Measurements from ENCODE around the gene RBM22. TPM values are rescaled to one million over a fixed set of nuclear protein-coding genes. Genes with fewer than 3 reads are reported as not detected.
"Not testable (repeated sequence)": the region's sequence is repeated elsewhere in the genome, so short reads cannot be mapped to it uniquely, and the experiment has no call there.

Gene RBM22
- total RNA-seq (2014; rRNA removed) (27.3 and 31.6 TPM in 2 replicates), Bru-seq, nascent RNA (percentile 93 among the genes with signal in this experiment), BruChase-seq, experiment 1, labeled RNA remaining after a 6-hour chase (percentile 94 among the genes with signal in this experiment), BruChase-seq, experiment 2, labeled RNA remaining after a 2-hour chase (percentile 94 among the genes with signal in this experiment)
- long read RNA-seq, transcript RBM22-201 (11 exons, 2,342 nt) = major isoform, 46 of 66 reads
- long read RNA-seq, partial matches to known transcripts = 8 of 66 reads
- long read RNA-seq, other reads (novel, unspliced or antisense) = 11 of 66 reads

- ChIA-PET POLR2A (ENCODE audit: unreplicated experiment) (interaction anchor here (0.5 to 0.7 kb wide), 6 partner anchors 78 to 829 kb away, joined by 3 to 15 read pairs (median 4); partner anchors contain the start of gene SMIM3), CTCF (interaction anchor here (0.6 to 1.1 kb wide), 6 partner anchors 13 to 952 kb away, joined by 3 to 5 read pairs (median 4); no protein-coding TSS in a partner anchor)
- H3K9ac ChIP-seq (ENCODE audit: low read length) = peak within 1 kb of the TSS; percentile 94
- H3F3A ChIP-seq (ENCODE audit: low read length, unreplicated experiment) = no peaks in the 10 kb centered on the region
- 0 out of 2 replicates have a peak, but pooled peaks cover 3% of the 10 kb centered on the region for H4K20me1 ChIP-seq (ENCODE audit: low read length)
- no peaks in the 10 kb centered on the region for H3K9me3 ChIP-seq (ENCODE audit: low read length)
- no peaks in the 10 kb centered on the region for H3K27me3 ChIP-seq (ENCODE audit: low read length)
- H3K79me2 ChIP-seq (ENCODE audit: low read length) = peaks cover 31% of the 10 kb centered on the region
- peak within 1 kb of the TSS; percentile 88 for H3K4me3 ChIP-seq (ENCODE audit: low read length)
- H3K4me1 ChIP-seq (ENCODE audit: insufficient read depth, low read length) = peaks cover 17% of the 10 kb centered on the region
- H3K4me2 ChIP-seq (ENCODE audit: low read length) = peak within 1 kb of the TSS; percentile 80
- ATAC-seq (peak; percentile 92), DNase-seq (peak; percentile 93)
- intact Hi-C loops (cut with micrococcal nuclease) = loop anchor here (2.0 kb wide), 3 partner anchors 78 to 146 kb away; partner anchors contain the start of genes IRGM and SMIM3
- H3K27ac ChIP-seq (ENCODE audit: low read length) = peak within 1 kb of the TSS; percentile 52
- peak within 1 kb of the TSS; percentile 92 for H2AFZ ChIP-seq (ENCODE audit: low read length)
- BruUV-seq (replicated peaks) = no TSS peak
- TF ChIP-seq EZH2phosphoT487 (IDR thresholded peaks at IDR 0.05; ENCODE audit: borderline replicate concordance, low read length) (no peak), CTCF (conservative IDR thresholded peaks at IDR 0.05; ENCODE audit: low read depth, low read length) (peak; percentile 75), EZH2 (IDR thresholded peaks at IDR 0.05; ENCODE audit: low read length, unreplicated experiment) (no peak)
- no peaks in the 10 kb centered on the region for H3K9me2 ChIP-seq (replicated peaks; ENCODE audit: low read length)
- peaks cover 27% of the 10 kb centered on the region for H3K36me3 ChIP-seq (ENCODE audit: low read depth, low read length)
These were observed at the start of gene RBM22 for GRCh38 chr5:150700594-150701377. Gene RBM22 (minus strand): TSS chr5:150701062. CDS start chr5:150700985, 77 bp downstream.

GRCh38 chr5:150750469-150750868 lies 49.6 kb upstream of the RBM22 start:
- DNase-seq (no peak), ATAC-seq (peak; percentile 56)
- no peak overlapping the region for H3K27ac ChIP-seq (ENCODE audit: low read length)
- H3K27me3 ChIP-seq (ENCODE audit: low read length) = no peaks in the 10 kb centered on the region
- peaks cover 56% of the 10 kb centered on the region for H3K79me2 ChIP-seq (ENCODE audit: low read length)
- no peaks in the 10 kb centered on the region for H3F3A ChIP-seq (ENCODE audit: low read length, unreplicated experiment)
- TF ChIP-seq EZH2 (IDR thresholded peaks at IDR 0.05; ENCODE audit: low read length, unreplicated experiment) (no peak), CTCF (conservative IDR thresholded peaks at IDR 0.05; ENCODE audit: low read depth, low read length) (no peak), EZH2phosphoT487 (IDR thresholded peaks at IDR 0.05; ENCODE audit: borderline replicate concordance, low read length) (no peak)
- CTCF ChIA-PET = no interaction called here
- peaks cover 57% of the 10 kb centered on the region for H3K36me3 ChIP-seq (ENCODE audit: low read depth, low read length)
- no peak overlapping the region for H3K4me3 ChIP-seq (ENCODE audit: low read length)
- POLR2A ChIA-PET (ENCODE audit: unreplicated experiment) = no interaction called here
- intact Hi-C loops (cut with micrococcal nuclease) = no loop called here
- H3K9me2 ChIP-seq (replicated peaks; ENCODE audit: low read length) = no peaks in the 10 kb centered on the region
- H3K4me1 ChIP-seq (ENCODE audit: insufficient read depth, low read length) = peaks cover 10% of the 10 kb centered on the region
- H3K9ac ChIP-seq (ENCODE audit: low read length) = no peak overlapping the region
- no peak overlapping the region for H3K4me2 ChIP-seq (ENCODE audit: low read length)
- H4K20me1 ChIP-seq (ENCODE audit: low read length) = 0 out of 2 replicates have a peak, but pooled peaks cover 4% of the 10 kb centered on the region
- BruUV-seq (replicated peaks) = no TSS peak
- no peaks in the 10 kb centered on the region for H3K9me3 ChIP-seq (ENCODE audit: low read length)
- H2AFZ ChIP-seq (ENCODE audit: low read length) = no peak overlapping the region

- BruUV-seq (replicated peaks); intact Hi-C loops (cut with micrococcal nuclease): not testable (repeated sequence)
- peaks cover 10% of the 10 kb centered on the region for H3K36me3 ChIP-seq (ENCODE audit: low read depth, low read length)
These were observed 42.3 kb upstream of the RBM22 start for GRCh38 chr5:150743142-150743488.

GRCh38 chr5:150742455-150743141 lies 41.7 kb upstream of the RBM22 start:
- H3K4me3 ChIP-seq (ENCODE audit: low read length); H4K20me1 ChIP-seq (ENCODE audit: low read length); H3F3A ChIP-seq (ENCODE audit: low read length, unreplicated experiment); ATAC-seq; DNase-seq; H3K4me2 ChIP-seq (ENCODE audit: low read length); H3K9me3 ChIP-seq (ENCODE audit: low read length); H3K27ac ChIP-seq (ENCODE audit: low read length); H3K9ac ChIP-seq (ENCODE audit: low read length); CTCF ChIA-PET; H3K4me1 ChIP-seq (ENCODE audit: insufficient read depth, low read length); intact Hi-C loops (cut with micrococcal nuclease); H3K27me3 ChIP-seq (ENCODE audit: low read length); BruUV-seq (replicated peaks); H2AFZ ChIP-seq (ENCODE audit: low read length); H3K9me2 ChIP-seq (replicated peaks; ENCODE audit: low read length); POLR2A ChIA-PET (ENCODE audit: unreplicated experiment): not testable (repeated sequence)
- peaks cover 10% of the 10 kb centered on the region for H3K36me3 ChIP-seq (ENCODE audit: low read depth, low read length)
- peaks cover 42% of the 10 kb centered on the region for H3K79me2 ChIP-seq (ENCODE audit: low read length)

More at GRCh38 chr5:150743142-150743488, 42.3 kb upstream of the RBM22 start:
- H2AFZ ChIP-seq (ENCODE audit: low read length); ATAC-seq; H3K4me2 ChIP-seq (ENCODE audit: low read length); H3K27ac ChIP-seq (ENCODE audit: low read length); H3K4me1 ChIP-seq (ENCODE audit: insufficient read depth, low read length); CTCF ChIA-PET; H3K4me3 ChIP-seq (ENCODE audit: low read length); H3K27me3 ChIP-seq (ENCODE audit: low read length); H4K20me1 ChIP-seq (ENCODE audit: low read length); H3K9ac ChIP-seq (ENCODE audit: low read length); H3K9me2 ChIP-seq (replicated peaks; ENCODE audit: low read length); H3K9me3 ChIP-seq (ENCODE audit: low read length); H3F3A ChIP-seq (ENCODE audit: low read length, unreplicated experiment); POLR2A ChIA-PET (ENCODE audit: unreplicated experiment); DNase-seq: not testable (repeated sequence)
- H3K79me2 ChIP-seq (ENCODE audit: low read length) = peaks cover 37% of the 10 kb centered on the region

Data from PC-3 (cell line).